NCI-H128 (cell line): ENCODE measurements around the gene SYCP3.
"Not testable (repeated sequence)": the region's sequence is repeated elsewhere in the genome, so short reads cannot be mapped to it uniquely, and the experiment has no call there.

ENCODE experiments used
- DNase-seq: peaks from one replicate; lab custom pipeline; 2025; ENCODE audit not compliant: unreplicated experiment; lab: John Stamatoyannopoulos, UW

The SYCP3 gene

GRCh38 chr12:101761350-101761749 is 22.1 kb upstream of the SYCP3 start:
- DNase-seq: no peak

- DNase-seq: no peak
These were observed 20.3 kb upstream of the SYCP3 start for GRCh38 chr12:101759396-101760047.

- no peak for DNase-seq
These were observed 10.9 kb upstream of the SYCP3 start for GRCh38 chr12:101750152-101750551.

- DNase-seq: no peak
These were observed 10.4 kb upstream of the SYCP3 start for GRCh38 chr12:101749657-101750056.

GRCh38 chr12:101748907-101749306 is 9.6 kb upstream of the SYCP3 start:
- no peak for DNase-seq

- no peak for DNase-seq
These were observed 8.4 kb upstream of the SYCP3 start for GRCh38 chr12:101747697-101748096.

- no peak for DNase-seq
These were observed 7.4 kb upstream of the SYCP3 start for GRCh38 chr12:101746661-101747060.

GRCh38 chr12:101746196-101746595 is 6.9 kb upstream of the SYCP3 start:
- no peak for DNase-seq

- no peak for DNase-seq
These were observed 6.2 kb upstream of the SYCP3 start for GRCh38 chr12:101745481-101745880.

- DNase-seq: no peak
These were observed 4.6 kb upstream of the SYCP3 start for GRCh38 chr12:101743724-101744472.

- DNase-seq: no peak
These were observed 4.0 kb upstream of the SYCP3 start for GRCh38 chr12:101743242-101743641.

- DNase-seq: no peak
These were observed 1.7 kb upstream of the SYCP3 start for GRCh38 chr12:101740980-101741379.

- no peak for DNase-seq
These were observed 1.3 kb upstream of the SYCP3 start for GRCh38 chr12:101740566-101740965.

GRCh38 chr12:101737476-101737875 is 1.8 kb downstream of the SYCP3 start:
- no peak for DNase-seq

- DNase-seq: not testable (repeated sequence)
These were observed 4.8 kb downstream of the SYCP3 start for GRCh38 chr12:101734482-101734881.

- DNase-seq: no peak
These were observed 6.1 kb downstream of the SYCP3 start for GRCh38 chr12:101733166-101733565.

- no peak for DNase-seq
These were observed 6.9 kb downstream of the SYCP3 start for GRCh38 chr12:101732318-101732717.

- no peak for DNase-seq
These were observed 9.4 kb downstream of the SYCP3 start for GRCh38 chr12:101729842-101730241.

GRCh38 chr12:101727098-101727497 is 12.2 kb downstream of the SYCP3 start:
- no peak for DNase-seq

- DNase-seq: no peak
These were observed 16.9 kb downstream of the SYCP3 start for GRCh38 chr12:101722392-101722791.

- no peak for DNase-seq
These were observed 19.1 kb downstream of the SYCP3 start for GRCh38 chr12:101720118-101720517.

- no peak for DNase-seq
These were observed 19.7 kb downstream of the SYCP3 start for GRCh38 chr12:101719566-101719965.
